ENCODE measurements around the gene KRT74.

Gene KRT74

DNA sequence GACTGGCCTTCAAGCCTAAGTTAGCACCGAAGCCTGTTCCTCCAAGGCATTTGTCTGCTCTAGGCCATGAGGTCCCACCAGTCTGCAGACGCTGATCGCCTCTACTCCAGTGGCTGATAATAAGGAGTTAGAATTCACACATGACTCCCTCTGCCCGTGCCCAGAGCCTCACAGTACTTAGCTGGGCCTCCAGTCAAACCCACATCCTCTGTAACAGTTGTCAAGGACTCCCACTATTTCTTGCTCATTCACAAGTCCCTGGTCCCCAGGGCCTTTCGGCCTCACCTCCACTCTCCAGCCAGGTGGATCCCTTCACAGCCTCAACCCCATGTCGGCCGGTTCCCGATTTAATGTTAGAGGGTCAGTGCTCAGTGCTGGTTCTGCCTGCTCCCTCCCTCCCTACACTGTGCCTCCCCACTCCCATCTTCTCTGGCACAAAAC is 47.1 kb downstream of the KRT74 start:
- DNase-seq: no peak
- Histone ChIP-seq H3K4me1 (ENCODE audit: control extremely low read depth in 1 of 4, control insufficient read depth in 4 of 4, insufficient read depth in 4 of 4, low read length in 3 of 4) (no peaks in the 10 kb centered on the region), H3K27me3 (replicated peaks in 2 of 5; ENCODE audit: control insufficient read depth in 4 of 5, insufficient read depth in 5 of 5, low read length in 4 of 5) (peaks cover 0 to 9% (median 4%) of the 10 kb centered on the region in 5 experiments), H3K27ac (ENCODE audit: insufficient read depth in 1 of 2, low read depth in 1 of 2, low read length in 2 of 2, poor library complexity in 1 of 2, severe bottlenecking in 2 of 2) (no peak overlapping the region), H3K36me3 (ENCODE audit: control insufficient read depth in 4 of 4, insufficient read depth in 4 of 4, low read length in 3 of 4) (no peaks in the 10 kb centered on the region), H3K9me3 (ENCODE audit: control extremely low read depth in 1 of 5, control insufficient read depth in 4 of 5, insufficient read depth in 2 of 5, low read depth in 1 of 5, low read length in 4 of 5) (no peaks in the 10 kb centered on the region), H3K4me3 (ENCODE audit: control insufficient read depth in 1 of 7, extremely low read depth in 1 of 7, insufficient read depth in 4 of 7, low read depth in 2 of 7, low read length in 6 of 7) (no peak overlapping the region)
- ChIA-PET POLR2A (no interaction called here), CTCF (no interaction called here)
- 67% methylated on average over 5 of the region's 8 CpGs for WGBS (ENCODE audit: insufficient coverage)

DNA sequence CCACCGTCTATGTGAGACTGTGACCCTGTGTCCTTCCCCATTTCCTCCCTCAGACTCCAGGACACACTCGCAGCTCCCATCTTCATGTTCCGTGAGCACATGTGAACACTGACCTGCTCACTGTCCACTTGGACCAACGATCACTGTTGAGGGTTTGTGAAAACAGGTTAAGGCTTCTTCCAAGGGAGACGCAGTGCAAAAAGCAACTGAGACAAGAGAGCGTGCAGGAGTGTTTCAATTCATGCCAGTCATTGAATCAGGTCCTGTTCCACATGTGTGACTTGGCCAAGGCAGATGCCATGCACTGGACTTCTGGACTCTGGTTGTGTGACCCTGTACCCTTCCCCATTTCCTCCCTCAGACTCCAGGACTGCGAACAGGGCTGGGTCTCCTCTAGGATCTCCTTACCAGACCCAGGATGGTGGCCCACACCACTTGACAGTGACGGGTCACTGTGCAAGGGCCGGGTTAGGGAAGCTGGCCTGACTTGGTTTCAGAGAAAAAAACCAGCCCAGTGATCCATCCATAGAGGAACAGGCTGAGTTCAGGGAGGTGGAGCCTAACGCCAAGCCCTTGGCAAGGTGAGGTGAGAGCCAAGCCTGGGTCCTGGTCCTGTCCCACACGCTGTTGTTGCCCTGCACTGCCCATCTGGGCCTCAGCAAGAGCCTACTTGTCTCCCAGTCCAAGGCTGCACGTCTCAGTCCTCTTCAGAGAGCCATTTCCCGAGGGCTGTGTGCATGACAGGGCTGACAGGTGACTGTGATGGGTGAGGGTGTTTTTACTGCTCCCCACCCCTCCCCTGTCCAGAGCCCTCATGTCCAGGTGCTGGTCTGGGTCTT is 47.8 kb downstream of the KRT74 start:
- 94% methylated on average over 13 of the region's 13 CpGs for WGBS (ENCODE audit: insufficient coverage)
- POLR2A ChIA-PET: no interaction called here
- Histone ChIP-seq H3K4me3 (ENCODE audit: control insufficient read depth in 1 of 7, extremely low read depth in 1 of 7, insufficient read depth in 4 of 7, low read depth in 2 of 7, low read length in 6 of 7) (no peak overlapping the region), H3K27ac (ENCODE audit: insufficient read depth in 1 of 2, low read depth in 1 of 2, low read length in 2 of 2, poor library complexity in 1 of 2, severe bottlenecking in 2 of 2) (no peak overlapping the region), H3K36me3 (ENCODE audit: control insufficient read depth in 4 of 4, insufficient read depth in 4 of 4, low read length in 3 of 4) (no peaks in the 10 kb centered on the region), H3K27me3 (replicated peaks in 2 of 5; ENCODE audit: control insufficient read depth in 4 of 5, insufficient read depth in 5 of 5, low read length in 4 of 5) (peaks cover 0 to 9% (median 4%) of the 10 kb centered on the region in 5 experiments), H3K9me3 (ENCODE audit: control extremely low read depth in 1 of 5, control insufficient read depth in 4 of 5, insufficient read depth in 2 of 5, low read depth in 1 of 5, low read length in 4 of 5) (no peaks in the 10 kb centered on the region), H3K4me1 (ENCODE audit: control extremely low read depth in 1 of 4, control insufficient read depth in 4 of 4, insufficient read depth in 4 of 4, low read length in 3 of 4) (no peaks in the 10 kb centered on the region)
- DNase-seq: no peak
- CTCF ChIA-PET: no interaction called here

DNA sequence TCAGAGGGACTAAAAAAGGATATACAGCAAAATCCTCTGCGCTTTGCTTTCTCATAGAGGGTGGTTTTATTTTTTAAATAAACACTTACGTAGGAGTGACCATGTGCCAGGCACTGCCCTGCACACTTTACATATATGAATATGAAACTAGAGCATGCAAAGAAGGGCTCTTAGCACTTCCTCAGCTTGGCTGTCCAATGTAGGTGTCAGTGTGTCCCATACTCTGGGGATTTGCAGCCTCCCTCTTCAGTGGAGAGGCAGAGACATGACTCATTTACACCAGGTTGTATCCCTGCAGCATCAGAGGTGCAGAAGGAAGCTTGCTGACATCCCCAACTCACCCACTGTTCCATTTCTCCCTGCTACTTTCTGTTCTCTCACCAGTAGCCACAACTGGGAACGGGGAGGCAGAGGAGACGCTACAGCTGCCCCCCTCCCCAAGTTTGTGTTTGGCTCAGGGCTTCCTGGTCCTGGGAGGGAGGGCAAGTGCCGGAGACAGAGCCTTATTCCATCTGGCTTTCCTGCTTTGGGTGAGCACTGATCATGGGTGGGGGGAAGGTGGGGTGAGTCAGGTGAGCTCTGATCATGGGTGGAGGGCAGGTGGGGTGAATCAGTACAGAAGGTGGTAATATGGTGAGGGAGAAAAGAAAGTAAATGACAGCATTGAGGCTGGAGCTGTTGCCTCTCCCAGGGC is 48.6 kb downstream of the KRT74 start:
- no peak for DNase-seq
- ChIA-PET CTCF (no interaction called here), POLR2A (no interaction called here)
- Histone ChIP-seq H3K4me3 (ENCODE audit: control insufficient read depth in 1 of 7, extremely low read depth in 1 of 7, insufficient read depth in 4 of 7, low read depth in 2 of 7, low read length in 6 of 7) (no peak overlapping the region), H3K9me3 (ENCODE audit: control extremely low read depth in 1 of 5, control insufficient read depth in 4 of 5, insufficient read depth in 2 of 5, low read depth in 1 of 5, low read length in 4 of 5) (no peaks in the 10 kb centered on the region), H3K27ac (ENCODE audit: insufficient read depth in 1 of 2, low read depth in 1 of 2, low read length in 2 of 2, poor library complexity in 1 of 2, severe bottlenecking in 2 of 2) (no peak overlapping the region), H3K36me3 (ENCODE audit: control insufficient read depth in 4 of 4, insufficient read depth in 4 of 4, low read length in 3 of 4) (no peaks in the 10 kb centered on the region), H3K27me3 (replicated peaks in 2 of 5; ENCODE audit: control insufficient read depth in 4 of 5, insufficient read depth in 5 of 5, low read length in 4 of 5) (peaks cover 0 to 13% (median 4%) of the 10 kb centered on the region in 5 experiments), H3K4me1 (ENCODE audit: control extremely low read depth in 1 of 4, control insufficient read depth in 4 of 4, insufficient read depth in 4 of 4, low read length in 3 of 4) (no peaks in the 10 kb centered on the region)
- WGBS (ENCODE audit: insufficient coverage): 95% methylated on average over 4 of the region's 5 CpGs

DNA sequence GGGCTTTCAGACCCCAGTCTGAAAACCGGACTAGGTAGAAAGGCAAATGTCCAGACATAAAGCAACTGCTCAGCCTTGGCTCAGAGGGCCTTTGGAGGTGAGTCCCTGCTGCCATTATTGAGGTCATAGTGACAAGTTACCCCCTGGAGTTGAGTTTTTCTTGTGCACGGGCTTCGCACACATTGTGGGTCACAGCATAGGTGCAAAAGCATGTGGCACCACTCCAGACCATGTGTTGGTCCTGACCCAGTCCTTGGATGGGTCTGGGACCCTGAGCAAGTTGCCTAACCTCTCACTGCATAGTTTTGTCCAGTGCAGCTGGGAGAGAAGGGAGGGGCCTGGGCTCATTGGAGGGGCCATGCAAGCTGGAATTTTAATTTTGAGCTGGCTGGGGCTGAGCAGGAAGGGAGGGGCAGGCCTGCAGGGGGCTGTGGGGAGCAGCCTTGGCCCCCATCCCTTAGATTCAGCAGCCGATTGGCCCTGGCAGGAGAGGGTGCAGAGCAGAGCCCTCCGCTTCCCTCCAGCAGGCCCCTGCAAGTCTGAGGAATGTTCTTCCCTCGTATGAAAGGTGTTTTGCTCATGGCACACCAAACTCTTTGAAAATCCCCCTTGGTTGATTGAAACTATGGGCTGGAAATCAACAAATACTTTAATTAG is 49.3 kb downstream of the KRT74 start:
- Histone ChIP-seq H3K36me3 (ENCODE audit: control insufficient read depth in 4 of 4, insufficient read depth in 4 of 4, low read length in 3 of 4) (no peaks in the 10 kb centered on the region), H3K27ac (ENCODE audit: insufficient read depth in 1 of 2, low read depth in 1 of 2, low read length in 2 of 2, poor library complexity in 1 of 2, severe bottlenecking in 2 of 2) (no peak overlapping the region), H3K27me3 (replicated peaks in 2 of 5; ENCODE audit: control insufficient read depth in 4 of 5, insufficient read depth in 5 of 5, low read length in 4 of 5) (peaks cover 0 to 15% (median 4%) of the 10 kb centered on the region in 5 experiments), H3K9me3 (ENCODE audit: control extremely low read depth in 1 of 5, control insufficient read depth in 4 of 5, insufficient read depth in 2 of 5, low read depth in 1 of 5, low read length in 4 of 5) (no peaks in the 10 kb centered on the region), H3K4me3 (ENCODE audit: control insufficient read depth in 1 of 7, extremely low read depth in 1 of 7, insufficient read depth in 4 of 7, low read depth in 2 of 7, low read length in 6 of 7) (no peak overlapping the region), H3K4me1 (ENCODE audit: control extremely low read depth in 1 of 4, control insufficient read depth in 4 of 4, insufficient read depth in 4 of 4, low read length in 3 of 4) (no peaks in the 10 kb centered on the region)
- ChIA-PET POLR2A (no interaction called here), CTCF (interaction anchor here (0.9 kb wide), 1 partner anchor 8 kb away, joined by 3 read pairs; no protein-coding TSS in a partner anchor)
- no peak for DNase-seq
- 100% methylated on average over 5 of the region's 6 CpGs for WGBS (ENCODE audit: insufficient coverage)

DNA sequence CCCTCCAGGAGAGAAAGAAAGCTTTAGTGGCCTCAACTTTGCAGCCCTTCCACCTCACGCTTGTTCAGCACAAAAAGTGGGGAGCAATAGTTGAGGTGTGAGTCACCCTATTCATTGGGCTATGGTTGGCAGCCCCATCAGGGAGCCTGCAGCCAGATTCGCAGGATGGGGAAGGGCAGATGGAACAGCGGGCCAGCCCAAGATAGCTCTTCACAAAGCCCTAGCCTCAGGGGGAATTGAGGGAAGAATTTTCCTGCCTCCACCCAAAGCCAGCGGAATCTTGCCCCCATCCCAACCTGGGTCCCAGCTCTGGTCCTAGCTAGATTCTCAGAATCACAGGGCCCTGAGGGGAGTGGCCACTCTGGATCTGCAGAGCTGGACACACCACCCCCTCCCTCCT is 49.8 kb downstream of the KRT74 start:
- Histone ChIP-seq H3K27ac (ENCODE audit: insufficient read depth in 1 of 2, low read depth in 1 of 2, low read length in 2 of 2, poor library complexity in 1 of 2, severe bottlenecking in 2 of 2) (no peak overlapping the region), H3K9me3 (ENCODE audit: control extremely low read depth in 1 of 5, control insufficient read depth in 4 of 5, insufficient read depth in 2 of 5, low read depth in 1 of 5, low read length in 4 of 5) (no peaks in the 10 kb centered on the region), H3K36me3 (ENCODE audit: control insufficient read depth in 4 of 4, insufficient read depth in 4 of 4, low read length in 3 of 4) (no peaks in the 10 kb centered on the region), H3K4me1 (ENCODE audit: control extremely low read depth in 1 of 4, control insufficient read depth in 4 of 4, insufficient read depth in 4 of 4, low read length in 3 of 4) (no peaks in the 10 kb centered on the region), H3K4me3 (ENCODE audit: control insufficient read depth in 1 of 7, extremely low read depth in 1 of 7, insufficient read depth in 4 of 7, low read depth in 2 of 7, low read length in 6 of 7) (no peak overlapping the region), H3K27me3 (replicated peaks in 2 of 5; ENCODE audit: control insufficient read depth in 4 of 5, insufficient read depth in 5 of 5, low read length in 4 of 5) (peaks cover 0 to 15% (median 5%) of the 10 kb centered on the region in 5 experiments)
- 95% methylated on average over 2 of the region's 4 CpGs for WGBS (ENCODE audit: insufficient coverage)
- POLR2A ChIA-PET: no interaction called here
- CTCF ChIA-PET: interaction anchor here (0.9 kb wide), 1 partner anchor 8 kb away, joined by 3 read pairs; no protein-coding TSS in a partner anchor
- no peak for DNase-seq

DNA sequence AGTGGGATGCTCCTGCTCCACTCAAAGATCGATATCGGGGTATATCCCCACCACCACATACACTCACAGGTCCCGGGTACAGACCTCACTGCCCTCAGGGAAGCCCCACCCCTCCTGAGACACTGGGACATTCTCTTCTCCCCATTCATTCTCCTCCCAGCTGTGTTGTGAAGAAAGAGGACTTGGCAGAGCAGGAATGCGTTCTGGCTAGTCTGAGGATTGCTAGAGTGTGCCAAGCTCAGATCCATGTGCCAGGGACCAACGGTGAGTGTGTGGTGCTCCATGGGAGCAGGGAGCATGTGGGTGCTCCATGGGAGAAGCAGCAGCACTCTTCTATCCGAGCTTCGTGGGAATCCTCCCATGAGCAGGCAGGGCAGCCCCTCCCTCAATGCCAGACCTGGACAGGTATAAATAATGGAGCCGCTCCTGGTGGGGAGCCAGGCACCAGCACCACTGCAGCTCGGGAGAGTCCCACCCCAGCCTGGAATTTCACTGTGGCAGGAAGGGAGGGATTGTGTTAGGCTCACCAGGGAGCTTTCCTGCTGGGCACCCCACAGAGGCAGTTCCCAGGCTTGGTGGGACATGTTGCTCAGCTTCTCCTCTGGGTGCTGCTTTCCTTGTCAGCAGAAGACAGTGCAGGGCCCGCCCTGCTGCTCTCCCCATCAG is 51.2 kb downstream of the KRT74 start:
- no peak for DNase-seq
- no peak overlapping the region for H3K27ac ChIP-seq (ENCODE audit: insufficient read depth in 1 of 2, low read depth in 1 of 2, low read length in 2 of 2, poor library complexity in 1 of 2, severe bottlenecking in 2 of 2)
- no peaks in the 10 kb centered on the region for H3K9me3 ChIP-seq (ENCODE audit: control extremely low read depth in 1 of 5, control insufficient read depth in 4 of 5, insufficient read depth in 2 of 5, low read depth in 1 of 5, low read length in 4 of 5)
- H3K4me3 ChIP-seq (ENCODE audit: control insufficient read depth in 1 of 7, extremely low read depth in 1 of 7, insufficient read depth in 4 of 7, low read depth in 2 of 7, low read length in 6 of 7): no peak overlapping the region
- peaks cover 0 to 15% (median 6%) of the 10 kb centered on the region in 5 experiments for H3K27me3 ChIP-seq (replicated peaks in 2 of 5; ENCODE audit: control insufficient read depth in 4 of 5, insufficient read depth in 5 of 5, low read length in 4 of 5)
- no peaks in the 10 kb centered on the region for H3K4me1 ChIP-seq (ENCODE audit: control extremely low read depth in 1 of 4, control insufficient read depth in 4 of 4, insufficient read depth in 4 of 4, low read length in 3 of 4)
- H3K36me3 ChIP-seq (ENCODE audit: control insufficient read depth in 4 of 4, insufficient read depth in 4 of 4, low read length in 3 of 4): no peaks in the 10 kb centered on the region
- ChIA-PET POLR2A (no interaction called here), CTCF (interaction anchor here (1.0 to 1.6 kb wide), 3 partner anchors 10 to 131 kb away, joined by 3 to 4 read pairs (median 3); no protein-coding TSS in a partner anchor)
- WGBS (ENCODE audit: insufficient coverage): 90% methylated on average over 7 of the region's 10 CpGs
